ENCODE data around the gene FBXO22.

Gene FBXO22

GRCh38 chr15:75921732-75922703, 18.3 kb downstream of the FBXO22 start:
- peak; percentile 89 for DNase-seq

- no peak for DNase-seq
Measured at GRCh38 chr15:75923756-75924155, 20.1 kb downstream of the FBXO22 start.

- DNase-seq = no peak
Measured at GRCh38 chr15:75924576-75924975, 20.9 kb downstream of the FBXO22 start.

- DNase-seq = peak; percentile 32
Measured at GRCh38 chr15:75925440-75925839, 21.8 kb downstream of the FBXO22 start.

GRCh38 chr15:75926931-75927330, 23.3 kb downstream of the FBXO22 start:
- no peak for DNase-seq

- DNase-seq = no peak
Measured at GRCh38 chr15:75927601-75928000, 23.9 kb downstream of the FBXO22 start.

- DNase-seq = peak; percentile 57
Measured at GRCh38 chr15:75928680-75929608, 25.3 kb downstream of the FBXO22 start.

GRCh38 chr15:75929799-75930565, 26.3 kb downstream of the FBXO22 start:
- DNase-seq = peak; percentile 22

GRCh38 chr15:75930866-75931265, 27.2 kb downstream of the FBXO22 start:
- no peak for DNase-seq

GRCh38 chr15:75942464-75942863, 38.8 kb downstream of the FBXO22 start:
- DNase-seq = no peak

GRCh38 chr15:75943246-75943645, 39.6 kb downstream of the FBXO22 start:
- no peak for DNase-seq

GRCh38 chr15:75943713-75944215, 40.1 kb downstream of the FBXO22 start:
- DNase-seq = no peak

- peak; percentile 71 for DNase-seq
Measured at GRCh38 chr15:75945953-75946352, 42.3 kb downstream of the FBXO22 start.

GRCh38 chr15:75947092-75947491, 43.4 kb downstream of the FBXO22 start:
- peak; percentile 7 for DNase-seq

GRCh38 chr15:75948761-75949296, 45.2 kb downstream of the FBXO22 start:
- DNase-seq = no peak

- peak; percentile 59 for DNase-seq
Measured at GRCh38 chr15:75952525-75952924, 48.8 kb downstream of the FBXO22 start.

GRCh38 chr15:75955720-75956119, 52.0 kb downstream of the FBXO22 start:
- DNase-seq = no peak

GRCh38 chr15:75961331-75961730, 57.7 kb downstream of the FBXO22 start:
- no peak for DNase-seq

GRCh38 chr15:75966073-75966472, 62.4 kb downstream of the FBXO22 start:
- DNase-seq = no peak

GRCh38 chr15:75976766-75977165, 73.1 kb downstream of the FBXO22 start:
- DNase-seq = peak; percentile 53

GRCh38 chr15:75981149-75981815, 77.6 kb downstream of the FBXO22 start:
- DNase-seq = no peak

- no peak for DNase-seq
Measured at GRCh38 chr15:75982468-75982867, 78.8 kb downstream of the FBXO22 start.

All from hematopoietic multipotent progenitor cell treated with erythropoietin and hydrocortisone succinate and interleukin-3 and kit ligand, for 4 days (in vitro differentiated cells).